Kidney glomerular epithelial cell (primary cell): Measurements from ENCODE around the gene SMC5.
"Not testable (repeated sequence)": the region's sequence is repeated elsewhere in the genome, so short reads cannot be mapped to it uniquely, and the experiment has no call there.

Experiments used
- DNase-seq: peaks from one replicate; lab custom pipeline; 2025; lab: John Stamatoyannopoulos, UW

Gene SMC5

GRCh38 chr9:70258692-70259511 lies at the start of gene SMC5:
SMC5 (plus strand) TSS chr9:70258978; CDS start chr9:70259079, 101 bp downstream.
- DNase-seq: peak; percentile 90

- no peak for DNase-seq
These were observed 41.7 kb upstream of the SMC5 start for GRCh38 chr9:70217029-70217428.

DNA sequence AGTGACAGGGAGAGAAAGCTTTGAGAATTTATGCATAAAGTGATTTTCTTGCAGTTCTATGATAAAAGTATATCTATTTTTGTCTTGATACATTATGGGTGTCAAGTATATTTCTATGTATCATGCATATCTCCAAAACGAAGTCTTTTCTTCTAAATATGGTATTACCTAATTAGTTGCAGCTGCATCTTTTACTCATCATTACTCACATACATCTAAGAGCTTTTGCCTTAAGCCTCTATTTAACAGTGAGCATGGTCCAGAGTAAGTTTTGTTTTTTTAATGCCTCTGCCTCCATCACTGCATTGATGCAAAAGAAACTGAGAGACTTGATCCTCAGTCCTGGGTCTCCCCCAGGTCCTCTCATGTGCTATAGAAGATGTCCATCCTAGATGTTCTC lies 40.0 kb upstream of the SMC5 start:
- DNase-seq: no peak

DNA sequence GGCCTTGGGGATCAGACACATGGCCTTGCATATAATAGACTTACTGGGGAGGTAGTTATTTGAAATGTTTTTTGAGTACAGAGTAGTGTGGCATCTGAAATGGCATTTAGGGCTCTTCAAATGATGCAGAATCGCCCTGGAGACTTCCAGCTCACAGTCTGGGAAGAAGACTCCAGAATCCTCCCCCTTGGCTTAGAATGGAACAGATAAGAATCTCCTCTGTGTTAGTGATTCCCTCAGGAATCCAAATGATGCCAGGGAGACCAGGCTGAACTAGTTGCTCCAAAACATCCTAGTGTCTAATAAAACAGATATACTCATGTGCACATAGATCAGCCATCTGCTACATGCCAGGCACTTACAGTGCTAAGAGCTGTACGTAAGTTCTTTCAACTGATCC lies 38.6 kb upstream of the SMC5 start:
- no peak for DNase-seq

GRCh38 chr9:70222354-70222753 lies 36.4 kb upstream of the SMC5 start:
- no peak for DNase-seq

DNA sequence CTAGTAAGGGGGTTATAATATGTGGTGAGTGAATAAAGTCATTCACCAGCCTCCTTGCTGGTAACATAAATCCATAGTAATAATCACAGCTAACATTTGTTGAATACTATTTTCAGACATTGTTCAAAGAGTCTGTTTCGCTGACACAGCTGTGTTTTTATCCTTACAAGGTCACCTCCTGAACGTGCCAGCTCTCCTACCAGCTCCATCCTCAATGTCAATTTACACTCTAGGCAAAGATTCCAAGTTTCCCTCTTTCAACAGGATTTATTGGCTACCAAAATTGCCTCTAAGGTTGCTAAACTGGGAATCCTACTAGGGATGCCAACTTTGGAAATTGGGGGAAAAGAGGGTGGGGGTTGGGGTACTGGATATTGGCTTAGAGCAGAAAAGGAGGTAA lies 30.7 kb upstream of the SMC5 start:
- DNase-seq: no peak

- no peak for DNase-seq
These were observed 30.2 kb upstream of the SMC5 start for GRCh38 chr9:70228611-70229010.

DNA sequence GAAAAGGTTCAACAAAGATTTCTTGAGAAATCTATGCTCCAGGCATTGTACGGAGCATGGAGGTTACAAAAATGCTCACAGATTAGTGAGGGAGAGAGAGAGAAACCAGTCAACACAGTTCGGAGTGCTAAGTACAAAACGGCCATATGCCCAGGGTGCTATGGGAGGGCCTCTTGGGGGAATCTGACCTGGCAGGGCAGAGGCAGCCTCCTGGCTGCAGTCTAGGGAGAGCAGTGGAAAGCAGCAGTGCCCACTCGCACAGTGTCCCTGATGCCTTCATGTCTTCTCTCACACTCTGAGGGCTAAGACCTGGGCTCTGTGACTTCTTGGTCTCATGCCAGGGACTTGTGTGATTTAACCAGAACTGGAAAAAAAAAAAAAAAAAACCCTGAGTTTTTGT lies 29.8 kb upstream of the SMC5 start:
- DNase-seq: no peak

GRCh38 chr9:70229579-70229978 lies 29.2 kb upstream of the SMC5 start:
- no peak for DNase-seq

- DNase-seq: no peak
These were observed 26.3 kb upstream of the SMC5 start for GRCh38 chr9:70232476-70232875.

- not testable (repeated sequence) for DNase-seq
These were observed 24.6 kb upstream of the SMC5 start for GRCh38 chr9:70234208-70234607.

DNA sequence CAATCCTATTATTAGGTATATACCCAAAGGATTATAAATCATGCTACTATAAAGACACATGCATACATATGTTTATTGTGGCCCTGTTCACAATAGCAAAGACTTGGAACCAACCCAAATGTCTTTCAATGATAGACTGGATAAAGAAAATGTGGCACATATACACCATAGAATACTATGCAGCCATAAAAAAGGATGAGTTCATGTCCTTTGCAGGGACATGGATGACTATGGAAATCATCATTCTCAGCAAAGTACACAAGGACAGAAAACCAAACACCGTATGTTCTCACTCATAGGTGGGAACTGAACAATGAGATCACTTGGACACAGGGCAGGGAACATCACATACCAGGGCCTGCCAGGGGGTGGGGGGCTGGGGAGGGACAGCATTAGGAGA lies 12.8 kb upstream of the SMC5 start:
- not testable (repeated sequence) for DNase-seq

GRCh38 chr9:70250221-70250620 lies 8.6 kb upstream of the SMC5 start:
- no peak for DNase-seq

DNA sequence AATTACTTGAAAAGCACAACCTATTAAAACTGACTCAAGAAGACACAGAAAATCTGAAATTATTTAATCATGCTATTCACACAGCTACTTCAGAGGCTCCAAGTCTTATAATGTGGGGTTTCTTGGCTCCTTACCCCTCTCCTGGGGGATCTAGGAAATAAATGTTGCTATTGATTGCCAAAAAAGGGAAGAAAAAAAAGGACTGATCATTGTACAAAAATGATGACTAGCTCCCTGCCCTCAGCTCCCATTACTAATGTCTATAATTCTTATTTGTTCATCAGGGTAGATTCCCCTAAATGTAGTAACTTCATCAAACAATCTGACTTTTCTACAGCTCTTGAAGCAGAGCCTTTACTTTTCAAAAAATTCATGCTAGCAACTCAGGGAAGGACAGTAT lies 3.3 kb upstream of the SMC5 start:
- no peak for DNase-seq

DNA sequence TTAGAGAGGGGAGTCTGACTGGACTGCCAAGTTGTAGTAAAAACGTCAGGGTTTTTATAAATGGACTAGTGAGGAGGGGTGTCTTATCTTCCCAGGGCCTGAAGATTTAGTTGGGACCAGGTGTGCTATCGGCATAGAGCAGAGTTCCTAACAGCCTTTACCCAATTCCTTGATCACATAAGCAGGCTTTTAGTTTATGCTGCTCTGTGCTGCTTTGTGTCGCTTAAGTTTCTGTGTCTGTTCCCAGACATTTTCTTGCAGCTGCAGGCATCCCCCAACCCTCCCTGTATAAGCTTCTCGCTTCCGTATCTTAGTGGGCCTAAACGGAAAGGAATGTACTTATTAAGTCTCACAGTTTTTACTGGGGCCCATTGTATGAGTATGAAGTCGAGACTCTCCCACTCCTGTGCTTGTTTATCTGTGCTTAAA lies 2.6 kb upstream of the SMC5 start:
- peak; percentile 74 for DNase-seq

- no peak for DNase-seq
These were observed 1.3 kb upstream of the SMC5 start for GRCh38 chr9:70257502-70257901.

DNA sequence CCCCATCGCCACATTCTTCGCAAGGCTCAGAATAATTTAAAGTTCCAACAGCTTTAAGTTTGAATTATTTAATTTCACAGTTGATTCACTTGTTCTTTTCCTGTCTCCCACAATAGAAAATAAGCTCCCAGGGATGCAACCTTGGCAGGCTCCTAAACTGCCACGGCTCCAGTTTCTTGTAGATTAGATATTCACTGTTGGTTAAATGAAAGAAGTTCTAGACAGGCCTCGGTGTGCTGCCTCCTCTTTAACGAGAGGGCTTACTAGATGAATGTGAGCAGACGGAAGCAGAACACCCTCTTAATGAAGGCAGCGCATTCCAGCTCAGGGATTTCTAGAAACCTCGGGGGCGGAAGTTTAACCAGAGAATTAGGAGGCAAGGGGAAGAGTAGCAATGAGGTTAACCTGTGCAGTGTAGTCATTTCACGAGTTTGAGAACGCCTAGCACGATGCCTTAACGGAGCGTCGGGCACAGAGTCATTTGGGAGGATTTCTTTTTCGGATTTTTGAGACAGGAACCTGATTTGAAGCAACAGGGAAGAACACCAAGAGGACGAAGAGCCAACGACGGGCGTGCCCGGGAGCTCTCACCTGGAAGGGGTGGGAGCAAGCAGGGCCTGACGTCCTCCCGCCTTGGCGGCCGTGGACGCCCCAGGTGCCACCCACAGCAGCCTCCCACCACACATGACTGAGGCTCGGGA lies 637 bp upstream of the SMC5 start:
- DNase-seq: peak; percentile 48

- DNase-seq: no peak
These were observed 679 bp downstream of the SMC5 start for GRCh38 chr9:70259512-70259802.

DNA sequence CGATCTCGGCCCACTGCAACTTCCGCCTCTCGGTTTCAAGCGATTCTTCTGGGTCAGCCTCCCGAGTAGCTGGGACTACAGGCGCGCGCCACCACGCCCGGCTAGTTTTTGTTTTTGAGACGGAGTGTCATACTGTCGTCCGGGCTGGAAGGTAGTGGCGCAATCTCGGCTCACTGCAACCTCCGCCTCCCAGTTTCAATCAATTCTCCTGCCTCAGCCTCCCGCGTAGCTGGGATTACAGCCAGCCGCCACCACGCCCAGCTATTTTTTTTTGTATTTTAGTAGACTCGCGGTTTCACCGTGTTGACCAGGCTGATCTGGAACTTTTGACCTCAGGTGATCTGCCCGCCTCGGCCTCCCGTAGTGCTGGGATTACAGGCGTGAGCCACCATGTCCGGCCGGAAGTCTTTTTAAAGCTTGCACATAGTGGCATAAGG lies 1.2 kb downstream of the SMC5 start:
- no peak for DNase-seq

DNA sequence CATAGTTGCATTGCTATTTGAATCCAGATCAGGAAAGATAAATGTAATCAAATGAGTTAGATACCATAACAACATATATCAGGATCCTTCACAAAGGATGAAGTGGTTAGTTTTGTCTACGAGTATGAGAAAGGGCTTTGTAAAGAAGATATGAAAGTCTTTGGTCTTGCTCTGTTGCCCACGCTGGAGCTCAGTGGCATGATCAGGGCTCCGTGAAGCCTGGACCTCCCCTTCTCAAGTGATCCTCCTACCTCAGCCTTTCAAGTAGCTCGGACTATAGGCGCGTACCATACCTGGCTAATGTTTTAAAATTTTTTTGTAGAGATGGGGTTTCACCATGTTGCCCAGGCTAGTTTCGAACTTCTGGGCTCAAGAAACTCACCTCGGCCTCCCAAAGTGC lies 1.8 kb downstream of the SMC5 start:
- DNase-seq: no peak

DNA sequence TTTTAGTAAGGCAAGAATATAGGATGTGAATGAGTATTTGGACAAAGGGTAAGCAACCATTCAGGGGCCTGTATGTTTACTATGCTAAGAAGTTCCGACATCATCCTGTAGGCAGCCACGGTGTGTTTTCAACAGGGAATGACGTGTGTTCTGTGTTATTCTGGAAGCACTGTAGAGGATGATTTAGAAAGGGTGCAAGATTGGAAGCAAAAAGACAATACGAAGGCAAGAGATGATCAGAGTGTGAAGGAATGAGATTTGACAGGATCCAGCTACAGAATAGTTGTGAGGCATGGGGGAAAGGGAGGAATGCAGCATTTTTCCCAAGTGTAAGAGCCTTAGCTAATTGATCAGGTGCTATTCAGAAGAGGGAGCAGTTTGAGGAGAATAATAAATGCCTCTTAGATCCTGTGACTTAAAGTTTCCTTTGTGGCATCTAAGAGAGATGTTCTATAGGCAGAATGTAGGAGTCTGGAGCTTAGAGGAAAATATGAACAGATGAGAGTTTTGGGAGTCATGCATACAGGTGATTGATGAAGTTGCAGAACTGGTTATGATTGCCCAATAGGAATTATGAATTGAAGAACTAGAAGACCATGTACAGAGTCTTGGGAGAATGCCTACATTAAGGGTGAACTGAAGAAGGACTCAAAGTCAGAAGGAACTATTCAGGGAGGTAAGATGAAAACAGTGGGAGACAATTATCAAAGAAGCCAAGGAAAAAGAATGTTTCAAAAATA lies 2.5 kb downstream of the SMC5 start:
- DNase-seq: no peak

GRCh38 chr9:70262366-70262765 lies 3.6 kb downstream of the SMC5 start:
- DNase-seq: no peak

GRCh38 chr9:70262948-70263347 lies 4.2 kb downstream of the SMC5 start:
- DNase-seq: no peak
